Gastroesophageal sphincter (tissue), 3 donors: Measurements from ENCODE around the gene PREPL.

Experiments used
- EP300 ChIP-seq: sonication (generic); formaldehyde crosslinking; IDR thresholded peaks from one replicate; pipeline ENCODE4 v1.6.1; 2017; ENCODE audit warnings: antibody characterized with exemption, mild to moderate bottlenecking
- POLR2A ChIP-seq, 2 donors: fragments of 450-650 bp; IDR thresholded peaks; one replicate each; pipeline ENCODE4 v1.6.1; 2017; ENCODE audit warnings: antibody characterized with exemption in 2 of 2, mild to moderate bottlenecking in 2 of 2, moderate library complexity in 1 of 2
- POLR2AphosphoS5 ChIP-seq: sonication (generic); formaldehyde crosslinking; IDR thresholded peaks from one replicate; pipeline ENCODE4 v1.6.1; 2017; ENCODE audit warnings: antibody characterized with exemption
- TF ChIP-seq, protein P1 (sequence below), 4 experiments: fragments of 200-600 bp in 2 of 4; fragments of 450-650 bp in 2 of 4; sonication (generic) in 1 of 4; IDR thresholded peaks; one replicate each; pipeline ENCODE4 v1.5.1; 2017 to 2019; ENCODE audit warnings: antibody characterized with exemption in 4 of 4, mild to moderate bottlenecking in 2 of 4, moderate library complexity in 2 of 4

DNA sequence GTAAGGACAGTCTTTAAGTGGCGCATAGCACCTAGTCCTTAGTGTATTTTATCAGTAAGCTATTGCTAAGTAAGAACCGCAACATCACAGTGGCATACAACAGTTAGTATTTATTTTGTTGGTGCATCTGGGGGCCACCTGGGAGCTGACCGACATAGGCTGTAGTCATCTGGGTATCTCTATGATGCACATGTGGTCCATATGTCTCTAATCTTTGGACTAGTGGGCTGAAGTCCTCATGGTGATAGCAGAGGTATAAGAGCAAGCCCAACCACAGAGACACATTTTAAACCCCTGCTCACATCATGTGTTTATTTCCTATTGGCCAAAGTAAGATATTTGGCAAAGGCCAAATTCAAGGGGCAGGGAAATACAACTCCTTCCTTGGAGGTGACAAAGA, 3.3 kb upstream of the PREPL start:
- TF ChIP-seq POLR2A (IDR thresholded peaks at IDR 0.05) (no peak), EP300 (no peak), POLR2AphosphoS5 (no peak)
- TF ChIP-seq, protein P1, sequence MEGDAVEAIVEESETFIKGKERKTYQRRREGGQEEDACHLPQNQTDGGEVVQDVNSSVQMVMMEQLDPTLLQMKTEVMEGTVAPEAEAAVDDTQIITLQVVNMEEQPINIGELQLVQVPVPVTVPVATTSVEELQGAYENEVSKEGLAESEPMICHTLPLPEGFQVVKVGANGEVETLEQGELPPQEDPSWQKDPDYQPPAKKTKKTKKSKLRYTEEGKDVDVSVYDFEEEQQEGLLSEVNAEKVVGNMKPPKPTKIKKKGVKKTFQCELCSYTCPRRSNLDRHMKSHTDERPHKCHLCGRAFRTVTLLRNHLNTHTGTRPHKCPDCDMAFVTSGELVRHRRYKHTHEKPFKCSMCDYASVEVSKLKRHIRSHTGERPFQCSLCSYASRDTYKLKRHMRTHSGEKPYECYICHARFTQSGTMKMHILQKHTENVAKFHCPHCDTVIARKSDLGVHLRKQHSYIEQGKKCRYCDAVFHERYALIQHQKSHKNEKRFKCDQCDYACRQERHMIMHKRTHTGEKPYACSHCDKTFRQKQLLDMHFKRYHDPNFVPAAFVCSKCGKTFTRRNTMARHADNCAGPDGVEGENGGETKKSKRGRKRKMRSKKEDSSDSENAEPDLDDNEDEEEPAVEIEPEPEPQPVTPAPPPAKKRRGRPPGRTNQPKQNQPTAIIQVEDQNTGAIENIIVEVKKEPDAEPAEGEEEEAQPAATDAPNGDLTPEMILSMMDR (IDR thresholded peaks at IDR 0.05), result no peak
